Jurkat, Clone E6-1 (cell line): ENCODE data around the gene TRPV4.
A peak's percentile ranks its signal among the peaks of the same experiment; 100 is the strongest.

Experiments used
- DNase-seq: peaks from one replicate; pipeline ENCODE4 v3.0.0-alpha.2; 2011; ENCODE audit warnings: low read depth, low spot score
- H3K4me3 ChIP-seq: 2 replicates; pipeline ENCODE4 v1.5.1; 2011; ENCODE audit warnings: mild to moderate bottlenecking, low read length, control low read depth, moderate library complexity

The TRPV4 gene

DNA sequence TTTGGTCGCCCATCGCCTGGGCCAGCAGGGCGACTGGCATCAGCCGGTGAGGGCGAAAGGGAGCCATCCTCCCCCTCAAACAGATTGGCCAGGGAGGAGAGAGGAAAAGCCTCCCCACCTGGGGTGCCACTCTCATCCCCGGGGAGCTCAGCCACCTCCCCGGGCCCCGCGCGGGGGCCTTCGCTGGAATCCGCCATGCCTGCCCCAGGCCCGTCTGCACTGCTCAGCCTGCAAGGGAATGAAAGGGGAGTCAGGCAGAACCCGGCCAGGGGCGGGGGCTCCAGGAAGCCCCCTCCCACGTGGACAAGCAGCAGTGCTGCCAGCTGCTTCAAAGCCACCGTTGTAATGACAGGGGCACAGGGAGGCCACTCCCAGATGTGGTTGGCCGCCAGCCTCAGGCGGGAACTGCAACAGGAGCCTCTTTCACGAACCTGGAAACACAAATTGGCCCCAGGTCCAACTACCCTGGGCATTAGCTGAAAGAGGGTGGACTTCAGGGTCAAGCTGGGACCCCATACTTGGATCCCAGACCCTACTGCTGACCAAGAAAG, 18.5 kb downstream of the TRPV4 start:
- no peak overlapping the region for H3K4me3 ChIP-seq
- DNase-seq, result no peak

DNA sequence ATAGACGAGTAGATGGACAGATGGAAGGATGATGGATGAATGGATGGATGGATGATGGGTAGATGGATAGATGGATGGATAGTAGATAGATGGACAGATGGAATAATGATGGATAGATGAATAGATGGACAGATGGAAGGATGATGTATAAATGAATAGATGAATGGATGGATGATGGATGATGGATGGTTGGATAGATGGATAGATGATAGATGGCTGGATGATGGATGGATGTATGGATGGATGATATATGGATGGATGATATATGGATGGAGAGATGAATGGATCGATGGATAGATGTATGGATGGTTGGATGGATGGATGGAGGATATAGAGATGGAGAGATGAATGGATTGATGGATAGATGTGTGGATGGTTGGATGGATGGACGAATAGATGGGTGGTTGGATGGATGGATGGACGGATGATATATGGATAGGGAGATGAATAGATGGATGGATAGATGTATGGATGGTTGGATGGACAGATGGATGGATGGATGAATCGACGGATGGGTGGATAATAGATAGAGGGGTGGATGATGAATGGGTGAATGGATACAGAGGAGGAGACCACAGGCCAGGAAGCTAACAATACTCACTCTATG, 19.3 kb downstream of the TRPV4 start:
- H3K4me3 ChIP-seq, result no peak overlapping the region
- no peak for DNase-seq

DNA sequence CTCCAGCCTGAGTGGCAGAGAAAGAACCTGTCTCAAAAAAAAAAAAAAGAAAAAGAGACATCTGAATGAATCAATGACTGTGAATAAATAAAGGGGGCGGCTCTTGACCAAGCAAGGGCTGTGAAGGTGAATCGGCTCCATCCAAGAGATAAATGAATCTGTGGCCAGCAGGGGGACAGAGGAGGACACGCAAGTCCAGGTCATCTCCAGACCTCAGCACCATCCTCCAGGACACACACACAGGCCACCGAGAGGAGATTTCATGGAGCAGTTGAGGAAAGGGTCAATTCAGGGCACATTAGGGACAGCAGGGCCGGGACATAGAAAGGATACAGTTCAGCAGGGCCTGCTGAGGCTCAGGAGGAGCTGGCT, 21.6 kb downstream of the TRPV4 start:
- no peak overlapping the region for H3K4me3 ChIP-seq
- DNase-seq, result no peak

DNA sequence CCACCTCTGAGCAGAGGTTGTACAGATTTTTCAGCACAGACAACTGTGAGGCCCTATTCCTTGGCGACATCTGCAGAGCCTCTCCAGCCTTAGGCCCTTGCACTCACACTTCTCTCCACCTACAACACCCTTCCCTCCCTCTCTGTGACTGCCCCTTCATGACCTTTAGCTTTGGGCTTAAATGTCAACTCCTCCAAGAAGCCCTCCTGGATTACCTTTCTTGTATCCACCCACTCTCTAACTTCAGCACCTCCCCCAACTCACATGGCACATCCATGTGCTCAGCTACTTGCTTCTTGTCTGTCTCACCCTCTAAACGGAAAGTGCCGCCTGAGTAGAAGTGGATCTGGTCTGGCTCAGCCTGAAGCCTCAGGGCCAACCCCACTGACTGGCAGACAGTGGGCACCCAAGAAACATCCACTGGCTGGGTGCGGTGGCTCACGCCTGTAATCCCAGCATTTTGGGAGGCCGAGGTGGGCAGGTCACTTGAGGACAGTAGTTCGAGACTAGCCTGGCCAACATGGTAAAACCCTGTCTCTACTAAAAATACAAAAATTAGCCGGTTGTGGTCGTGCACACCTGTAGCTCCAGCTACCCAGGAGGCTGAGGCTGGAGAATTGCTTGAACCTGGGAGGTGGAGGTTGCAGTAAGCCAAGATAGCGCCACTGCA, 22.1 kb downstream of the TRPV4 start:
- no peak for DNase-seq
- no peak overlapping the region for H3K4me3 ChIP-seq

DNA sequence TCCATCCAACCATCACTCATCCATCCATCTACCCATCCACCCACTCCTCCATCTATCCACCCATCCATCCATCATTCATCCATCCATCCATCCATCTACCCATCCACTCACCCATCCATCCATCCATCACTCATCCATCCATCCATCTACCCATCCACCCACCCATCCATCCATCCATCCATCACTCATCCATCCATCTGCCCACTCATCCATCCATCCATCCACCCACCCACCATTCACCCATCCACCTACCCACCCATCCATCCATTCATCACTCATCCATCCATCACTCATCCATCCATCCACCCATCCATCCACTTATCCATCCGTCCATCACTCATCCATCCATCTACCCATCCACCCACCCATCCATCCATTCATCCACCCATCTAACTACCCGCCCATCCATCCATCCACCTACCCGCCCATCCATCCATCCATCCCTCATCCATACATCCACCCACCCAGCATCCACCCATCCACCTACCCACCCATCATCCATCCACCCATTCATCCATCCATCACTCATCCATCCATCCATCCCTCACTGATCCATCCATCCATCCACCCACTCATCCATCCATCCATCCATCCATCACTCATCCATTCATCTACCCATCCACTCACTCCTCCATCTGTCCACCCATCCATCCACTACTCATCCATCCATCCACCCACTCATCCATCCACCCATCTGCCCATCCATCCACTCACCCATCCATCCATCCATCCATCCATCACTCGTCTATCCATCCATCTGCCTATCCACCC, 24.1 kb downstream of the TRPV4 start:
- no peak overlapping the region for H3K4me3 ChIP-seq
- DNase-seq, result no peak

DNA sequence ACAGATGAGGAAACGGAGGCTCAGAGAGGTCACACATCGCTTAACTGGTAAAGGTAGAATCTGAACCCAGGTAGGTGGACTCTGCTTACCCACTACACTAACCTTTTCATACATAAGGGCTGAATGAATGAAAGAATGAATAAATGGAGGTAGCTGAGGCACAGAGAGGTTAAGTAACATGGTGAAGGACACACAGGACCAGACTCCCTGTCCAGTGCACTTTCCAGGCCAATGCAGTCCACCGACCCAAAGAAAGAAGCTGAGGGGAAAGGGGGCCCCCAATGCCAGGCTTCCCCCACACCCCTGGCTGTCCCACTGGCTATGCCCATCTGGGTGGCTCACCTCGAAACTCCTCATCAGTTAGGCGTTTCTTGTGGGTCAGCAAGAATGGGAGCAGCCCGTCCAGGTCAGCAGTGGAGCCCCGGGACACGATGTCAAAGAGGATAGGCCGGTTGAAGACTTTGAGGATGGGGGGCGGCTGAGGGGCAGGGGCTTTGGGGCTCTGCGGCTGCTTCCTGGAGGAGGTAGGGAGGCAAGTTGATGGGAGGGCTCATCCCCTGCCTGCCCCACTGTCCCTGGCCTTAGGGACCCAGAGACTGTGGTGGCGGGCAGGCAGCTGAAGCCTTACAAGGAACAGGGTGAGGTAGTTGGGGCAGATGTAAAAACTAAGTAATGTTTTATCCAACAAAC, 25.1 kb downstream of the TRPV4 start:
- no peak for DNase-seq
- H3K4me3 ChIP-seq, result no peak overlapping the region

DNA sequence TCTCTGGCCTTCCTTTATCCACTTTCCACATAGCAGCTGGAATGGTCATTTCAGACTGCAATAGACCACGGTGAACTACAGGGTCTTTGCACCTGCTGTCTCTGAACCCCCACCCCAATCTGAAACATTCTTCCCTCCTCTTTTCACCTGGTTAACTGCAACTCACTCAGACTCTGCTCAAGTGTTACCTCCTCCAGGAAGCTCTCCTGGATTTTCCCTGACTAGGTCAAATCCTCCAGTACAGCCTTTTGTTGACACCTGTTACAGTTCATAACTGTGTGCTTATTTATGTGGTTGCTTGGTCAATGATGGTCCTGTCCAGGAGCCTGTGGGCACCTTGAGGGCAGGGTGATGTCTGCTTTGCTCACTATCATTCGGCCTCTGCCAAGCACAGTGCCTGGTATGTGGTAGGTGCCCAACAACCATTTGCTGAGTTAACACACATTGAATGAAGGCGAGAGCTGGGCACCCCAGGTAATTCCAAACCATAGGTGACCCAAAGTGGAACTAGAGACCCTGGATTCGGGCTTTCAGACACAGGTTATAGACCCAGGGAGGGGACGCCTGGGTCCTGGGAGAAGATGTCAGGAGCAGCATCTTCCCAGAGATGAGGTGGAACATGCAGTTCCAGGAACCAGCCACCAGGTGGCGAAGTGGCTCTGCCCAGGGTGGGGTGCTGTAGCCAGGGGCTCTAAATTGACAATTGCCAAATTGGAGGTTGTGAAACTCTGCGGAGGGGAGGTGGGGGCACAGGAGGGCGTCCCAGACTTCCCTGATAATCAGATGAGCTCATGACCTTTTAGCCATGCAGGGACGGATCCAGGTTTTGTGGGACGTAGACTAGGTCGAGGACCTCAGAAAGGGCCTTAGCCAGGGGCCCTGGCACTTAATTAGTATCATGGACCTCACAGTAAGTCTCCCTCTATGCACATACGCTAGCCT, 28.1 kb downstream of the TRPV4 start:
- H3K4me3 ChIP-seq, result no peak overlapping the region
- peak; percentile 20 for DNase-seq

DNA sequence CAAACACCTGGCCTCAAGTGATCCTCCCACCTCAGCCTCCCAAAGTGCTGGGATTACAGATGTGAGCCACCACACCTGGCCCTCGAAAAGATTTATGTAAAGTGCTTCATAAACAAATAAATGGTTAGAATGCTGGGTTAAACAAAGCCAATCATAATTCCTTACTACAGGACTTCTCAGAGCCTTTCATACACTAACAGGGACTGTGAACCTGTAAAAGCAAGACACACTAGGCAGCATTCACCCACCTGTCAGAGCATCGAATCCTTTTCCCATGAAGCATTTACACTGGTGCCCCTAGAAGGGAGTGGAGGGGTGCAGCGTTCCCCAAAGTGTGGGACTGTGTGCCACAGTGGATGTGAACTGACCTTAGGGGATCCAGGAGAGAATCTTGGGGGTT, 29.5 kb downstream of the TRPV4 start:
- no peak overlapping the region for H3K4me3 ChIP-seq
- DNase-seq, result no peak

DNA sequence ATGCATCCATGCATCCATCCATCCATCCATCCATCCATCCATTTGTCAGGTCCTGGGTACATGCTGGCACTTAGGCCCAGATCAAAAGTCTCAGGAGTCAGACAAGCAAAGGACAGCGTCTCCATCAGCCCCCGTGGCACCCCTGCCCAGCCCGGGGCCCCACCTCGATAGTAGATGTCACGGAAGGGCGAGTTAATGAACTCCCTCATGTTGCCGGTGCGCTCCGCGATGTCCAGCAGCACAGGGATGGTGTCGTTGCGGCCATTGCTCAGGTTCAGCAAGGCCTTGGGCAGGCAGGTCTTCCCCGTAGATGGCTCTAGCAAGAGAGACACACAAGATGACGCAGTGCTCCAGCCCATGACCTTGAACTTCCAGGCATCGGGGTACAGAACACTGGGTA, 30.4 kb downstream of the TRPV4 start:
- DNase-seq, result no peak
- H3K4me3 ChIP-seq, result no peak overlapping the region

DNA sequence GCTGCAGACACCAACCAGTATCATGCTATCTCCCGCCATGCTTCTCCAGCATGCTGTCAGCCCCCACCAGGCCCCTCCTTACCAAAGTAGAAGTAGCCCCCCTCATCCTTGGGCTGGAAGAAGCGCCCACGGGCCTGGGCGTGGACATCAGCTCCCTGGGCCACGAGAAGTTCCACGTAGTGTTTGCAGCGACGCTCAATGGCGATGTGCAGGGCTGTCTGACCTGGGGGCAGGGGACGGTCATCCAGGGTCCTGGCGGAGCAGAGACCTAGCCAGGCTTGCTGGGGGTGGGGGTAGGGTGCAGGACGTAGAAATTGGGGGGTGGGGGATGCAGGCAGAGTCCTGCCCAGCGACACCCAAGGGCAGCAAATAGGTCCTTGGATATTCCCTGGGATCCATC, 32.7 kb downstream of the TRPV4 start:
- no peak for DNase-seq
- no peak overlapping the region for H3K4me3 ChIP-seq

DNA sequence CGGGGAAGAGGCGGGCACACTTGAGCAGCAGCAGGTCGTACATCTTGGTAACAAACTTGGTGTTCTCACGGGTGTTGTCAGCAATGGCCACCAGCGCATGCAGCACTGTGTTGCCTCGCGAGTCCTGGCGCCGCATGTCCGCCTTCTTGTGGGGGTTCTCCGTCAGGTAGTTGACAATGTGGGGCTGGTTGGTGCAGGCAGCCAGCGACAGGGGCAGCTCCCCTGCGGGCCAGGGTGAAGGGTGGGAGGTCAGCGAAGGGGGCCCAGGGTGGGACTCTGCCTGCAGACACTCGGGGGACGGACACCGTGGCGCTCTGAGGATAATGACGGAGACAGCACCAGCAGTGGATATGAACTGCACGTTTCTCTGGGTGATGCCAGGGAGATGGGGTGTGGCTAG, 34.5 kb downstream of the TRPV4 start:
- no peak for DNase-seq
- H3K4me3 ChIP-seq, result no peak overlapping the region

DNA sequence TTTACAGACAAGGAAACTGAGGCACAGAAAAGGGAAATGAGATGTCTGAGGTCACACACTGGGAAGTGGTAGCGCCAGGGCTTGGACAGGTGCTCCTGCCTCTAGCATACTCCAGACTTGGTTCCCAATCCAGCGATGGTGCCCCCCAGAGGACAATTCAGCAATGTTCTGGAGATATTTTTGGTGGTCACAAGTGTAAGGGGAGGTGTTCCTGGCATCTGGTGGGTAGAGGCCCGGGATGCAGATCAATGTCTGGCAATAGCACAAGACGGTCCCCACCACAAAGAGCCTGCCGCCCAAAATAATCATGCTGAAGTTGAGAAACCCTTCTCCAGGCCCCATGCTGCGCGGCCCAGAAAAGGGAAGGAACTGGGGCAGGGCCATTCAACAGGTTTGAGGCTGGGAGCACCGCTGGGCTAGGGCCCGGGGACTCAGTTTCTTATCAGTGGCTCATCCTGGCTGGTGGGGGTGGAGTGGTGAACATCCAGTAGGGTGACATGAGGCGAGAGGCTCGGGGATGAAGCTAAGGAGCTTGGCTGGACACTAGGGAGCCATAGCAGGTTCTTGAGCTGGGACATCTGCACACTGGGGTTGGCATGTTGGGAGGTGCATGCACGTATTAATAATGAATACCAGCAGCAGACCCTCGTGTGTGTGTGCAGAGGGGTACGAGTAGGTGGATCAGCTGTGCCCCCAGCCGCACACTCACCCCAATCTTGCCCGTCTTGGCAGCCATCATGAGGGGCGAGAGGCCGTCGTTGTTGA, 35.1 kb downstream of the TRPV4 start:
- no peak overlapping the region for H3K4me3 ChIP-seq

DNA sequence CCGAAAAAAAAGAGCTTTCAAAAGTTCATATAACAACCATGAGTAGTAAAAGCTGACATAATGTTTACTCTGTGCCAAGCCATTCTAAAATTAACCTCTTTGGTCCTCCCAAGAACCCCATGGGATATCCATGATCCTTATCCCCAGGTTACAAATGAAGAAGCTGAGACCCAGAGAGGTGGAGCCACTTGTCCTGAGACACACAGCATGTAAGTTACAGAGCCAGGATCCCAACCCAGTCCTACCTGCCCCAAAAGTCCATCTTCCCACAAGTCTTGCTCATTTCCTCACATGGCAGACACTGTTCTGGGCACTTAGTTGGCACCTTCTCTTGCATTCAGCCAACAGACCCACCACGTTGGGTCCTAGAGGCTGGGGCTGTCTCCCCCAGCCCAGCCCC, 37.1 kb downstream of the TRPV4 start:
- H3K4me3 ChIP-seq, result no peak overlapping the region
- DNase-seq, result no peak

More for the DNA sequence above, 35.1 kb downstream of the TRPV4 start:
- no peak for DNase-seq

DNA sequence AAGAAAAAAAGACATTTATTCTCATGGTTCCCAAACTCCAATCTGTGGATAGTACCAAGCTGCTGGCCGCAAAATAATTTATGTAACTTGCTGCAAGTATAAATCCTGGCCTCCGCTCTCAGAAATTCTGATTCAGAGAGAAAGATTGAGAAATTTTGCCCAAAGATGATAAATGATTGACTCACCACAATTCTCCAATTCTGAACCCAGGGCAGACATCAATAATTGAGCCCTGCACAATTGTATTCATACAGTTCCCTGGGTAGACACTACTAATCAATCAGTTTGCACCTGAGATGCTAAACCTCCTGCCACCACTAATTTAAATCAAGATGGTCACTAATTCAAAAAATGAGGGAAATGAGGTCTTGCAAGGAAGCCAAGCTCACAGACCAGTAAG, 38.2 kb downstream of the TRPV4 start:
- DNase-seq, result no peak
- no peak overlapping the region for H3K4me3 ChIP-seq

DNA sequence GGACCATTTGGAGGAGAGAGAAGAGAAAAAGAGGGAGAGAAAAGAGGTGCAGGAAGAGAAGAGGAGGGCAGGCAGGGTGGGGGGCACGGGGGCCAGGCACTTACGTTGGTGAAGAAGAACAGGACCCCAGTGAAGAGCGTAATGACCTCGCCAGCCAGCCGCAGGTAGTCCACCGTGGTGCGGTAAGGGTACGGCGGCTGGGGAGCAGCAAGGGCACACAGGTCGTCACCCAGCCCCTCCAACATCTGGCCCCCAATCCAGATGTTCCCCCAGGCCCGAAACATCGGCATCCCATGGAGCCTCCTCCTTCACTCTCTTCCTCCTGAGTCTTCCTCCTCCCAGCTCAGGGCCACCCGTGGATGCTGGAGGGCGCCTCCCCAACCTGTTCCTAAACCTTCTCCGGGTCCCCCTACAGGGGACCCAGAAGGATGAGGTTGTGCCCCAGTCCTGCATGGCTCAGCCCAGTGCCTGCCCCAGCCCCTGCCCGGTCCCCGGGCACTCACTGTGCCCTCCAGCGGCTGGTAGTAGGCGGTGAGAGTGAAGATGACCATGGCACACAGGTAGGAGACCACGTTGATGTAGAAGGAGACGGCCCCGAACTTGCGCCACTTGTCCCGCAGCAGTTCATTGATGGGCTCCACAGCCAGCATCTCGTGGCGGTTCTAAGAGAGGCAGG, 39.2 kb downstream of the TRPV4 start:
- H3K4me3 ChIP-seq, result no peak overlapping the region
- DNase-seq, result no peak

DNA sequence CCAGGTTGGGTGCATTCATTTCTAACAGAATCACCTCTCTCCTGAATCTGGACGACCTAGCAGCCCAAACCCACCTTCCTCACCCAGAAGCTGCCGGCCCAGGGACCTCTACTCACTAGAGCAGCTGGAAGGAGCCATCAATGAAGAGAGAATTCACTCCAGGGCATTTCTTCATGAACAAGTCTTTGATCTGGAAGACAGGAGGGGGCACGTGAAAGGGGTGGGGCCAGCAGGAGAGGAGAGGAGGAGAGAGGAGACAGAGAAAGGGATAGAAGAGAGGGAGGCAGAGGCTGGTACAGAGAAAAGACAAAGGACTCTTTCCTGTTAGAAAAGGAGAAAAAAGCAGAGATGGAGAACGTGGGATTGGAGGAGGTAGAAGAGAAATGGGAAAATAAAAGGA, 39.8 kb downstream of the TRPV4 start:
- no peak overlapping the region for H3K4me3 ChIP-seq
- no peak for DNase-seq

DNA sequence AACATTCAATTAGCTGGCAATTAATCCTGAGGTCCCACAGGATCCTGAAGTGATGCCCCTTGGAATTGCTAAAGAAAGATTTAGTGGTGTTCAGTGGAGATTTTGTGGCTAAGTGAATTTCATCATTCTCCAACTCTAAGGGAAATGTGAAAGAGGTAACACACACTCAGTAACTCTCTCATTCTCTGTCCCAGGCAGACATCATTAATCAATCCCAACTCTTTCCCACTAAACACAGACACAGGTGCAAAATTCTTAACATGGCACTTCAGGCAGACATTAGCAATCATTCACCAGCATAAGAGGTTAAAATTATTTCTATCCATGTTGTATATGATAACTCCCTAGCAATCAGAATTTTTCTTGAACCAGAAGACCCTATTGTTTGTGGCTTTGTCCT, 40.2 kb downstream of the TRPV4 start:
- no peak for DNase-seq
- H3K4me3 ChIP-seq, result no peak overlapping the region
